HepG2 (cell line): ENCODE results near the gene GALNT1. TPM values are rescaled to one million over a fixed set of nuclear protein-coding genes. Genes with fewer than 3 reads are reported as not detected.
A peak's percentile ranks its signal among the peaks of the same experiment; 100 is the strongest.

Experiments used
- ARID2 ChIP-seq: sonication (generic); formaldehyde crosslinking; IDR thresholded peaks from 2 replicates; pipeline ENCODE4 v1.8.1; 2022; ENCODE audit warnings: mild to moderate bottlenecking, missing genetic modification reagents, borderline replicate concordance
- BCL3 ChIP-seq: sonication (generic); formaldehyde crosslinking; IDR thresholded peaks from 2 replicates; pipeline ENCODE4 v1.5.1; 2020; ENCODE audit warnings: mild to moderate bottlenecking, missing genetic modification reagents, moderate library complexity
- CREB3 ChIP-seq: sonication (generic); formaldehyde crosslinking; IDR thresholded peaks from 2 replicates; pipeline ENCODE4 v1.5.0; 2020; ENCODE audit warnings: missing genetic modification reagents
- FOXP4 ChIP-seq: sonication (generic); formaldehyde crosslinking; IDR thresholded peaks from 2 replicates; pipeline ENCODE4 v1.4.0; 2020; ENCODE audit warnings: missing genetic modification reagents
- IKZF4 ChIP-seq: sonication (generic); formaldehyde crosslinking; IDR thresholded peaks from 2 replicates; pipeline ENCODE4 v1.5.1; 2020; ENCODE audit warnings: borderline replicate concordance, mild to moderate bottlenecking, low read depth, missing genetic modification reagents; ENCODE audit errors: not compliant biosample characterization
- MIXL1 ChIP-seq: IDR thresholded peaks from 2 replicates; pipeline ENCODE4 v1.6.1; 2016
- PAXIP1 ChIP-seq: sonication (generic); formaldehyde crosslinking; conservative IDR thresholded peaks from 2 replicates; pipeline ENCODE4 v1.4.0; 2020; ENCODE audit warnings: mild to moderate bottlenecking, missing genetic modification reagents, moderate library complexity
- PHF5A ChIP-seq: IDR thresholded peaks from one replicate; pipeline ENCODE4 v1.6.1; 2018; ENCODE audit warnings: low read depth, missing genetic modification reagents; ENCODE audit not compliant: unreplicated experiment
- TARDBP ChIP-seq: sonication (generic); formaldehyde crosslinking; IDR thresholded peaks from 2 replicates; pipeline ENCODE4 v1.8.0; 2022; ENCODE audit warnings: mild to moderate bottlenecking, missing genetic modification reagents
- THAP8 ChIP-seq: sonication (generic); formaldehyde crosslinking; IDR thresholded peaks from 2 replicates; pipeline ENCODE4 v1.5.1; 2020; ENCODE audit warnings: missing genetic modification reagents, mild to moderate bottlenecking, borderline replicate concordance
- ZFAT ChIP-seq: sonication (generic); formaldehyde crosslinking; conservative IDR thresholded peaks from 2 replicates; pipeline ENCODE4 v1.8.1; 2023; ENCODE audit warnings: missing genetic modification reagents, inconsistent platforms
- ZGPAT ChIP-seq: IDR thresholded peaks from 2 replicates; pipeline ENCODE4 v1.6.1; 2016; ENCODE audit warnings: mild to moderate bottlenecking
- ZNF224 ChIP-seq: sonication (generic); formaldehyde crosslinking; IDR thresholded peaks from 2 replicates; pipeline ENCODE4 v1.5.0; 2020; ENCODE audit warnings: mild to moderate bottlenecking, missing genetic modification reagents
- ZNF644 ChIP-seq: IDR thresholded peaks from 2 replicates; pipeline ENCODE4 v1.6.1; 2016; ENCODE audit warnings: low read depth
- ZNF782 ChIP-seq: sonication (generic); formaldehyde crosslinking; IDR thresholded peaks from 2 replicates; pipeline ENCODE4 v1.4.0; 2020; ENCODE audit warnings: missing genetic modification reagents, mild to moderate bottlenecking, borderline replicate concordance
- polyA plus RNA-seq, 8 experiments: library from polyadenylated mRNA; depleted of rRNA in 3 of 8; stranded (reverse) in 7 of 8; unstranded in 1 of 8; fragments of >200 nt; fragmentation: Illumina TruSeq in 4 of 8; extraction: Trizol in 4 of 8; gene quantifications; 2 replicates each; pipeline versions ENCODE4 v1.2.1 to v1.2.3, GENCODE V29; 2011 to 2016; ENCODE audit warnings: low read depth in 4 of 8, missing spikeins in 1 of 8, mixed read lengths in 1 of 8; ENCODE audit not compliant: insufficient read depth in 1 of 8
- total RNA-seq, 5 experiments: library from RNA; depleted of rRNA; stranded (reverse); fragments of >200 nt; fragmentation: Illumina TruSeq; extraction: Trizol; gene quantifications; 2 replicates each; pipeline ENCODE4 v1.2.3, GENCODE V29; 2016; ENCODE audit warnings: low read depth in 1 of 5

The GALNT1 gene
- total and polyA plus RNA-seq, 2 of the 13 experiments (the other 11 are each of a cell fraction or from before 2014, with no cell fraction given) = 41.1 to 100 TPM

GRCh38 chr18:35716169-35716831, 134.8 kb downstream of the GALNT1 start (continued):
- no peak for TF ChIP-seq IKZF4 (CRISPR knock-in tag)
- TF ChIP-seq PAXIP1 (CRISPR knock-in tag) = peak; percentile 95
- TF ChIP-seq PHF5A = no peak
- peak; percentile 91 for TF ChIP-seq MIXL1
- TF ChIP-seq ZNF782 (CRISPR knock-in tag) = no peak
- peak; percentile 88 for TF ChIP-seq FOXP4 (CRISPR knock-in tag)
- TF ChIP-seq THAP8 (CRISPR knock-in tag) = no peak
- TF ChIP-seq ARID2 (CRISPR knock-in tag) = no peak
- no peak for TF ChIP-seq ZNF224 (CRISPR knock-in tag)
- no peak for TF ChIP-seq CREB3 (CRISPR knock-in tag)
- TF ChIP-seq TARDBP (CRISPR knock-in tag) = peak; percentile 67; the same call in 1 of the 2 replicates
- peak; percentile 53 for TF ChIP-seq ZNF644 (CRISPR knock-in tag)
- TF ChIP-seq BCL3 (CRISPR knock-in tag) = no peak
- TF ChIP-seq ZFAT = no peak
- TF ChIP-seq ZGPAT (CRISPR knock-in tag) = peak; percentile 82
